Neural crest cell (in vitro differentiated cells): ENCODE results near the gene F3. TPM values are rescaled to one million over a fixed set of nuclear protein-coding genes. Genes with fewer than 3 reads are reported as not detected.

Source experiments
- DNase-seq: peaks from one replicate; pipeline ENCODE4 v3.0.0; 2021; ENCODE audit warnings: low read depth, mixed read lengths, low spot score
- H3K27ac Mint-ChIP-seq: one replicate; pipeline ENCODE4 v1.8.0; 2021; ENCODE audit warnings: mild to moderate bottlenecking, mixed read lengths; ENCODE audit not compliant: unreplicated experiment
- H3K27me3 Mint-ChIP-seq: 2 replicates; pipeline ENCODE4 v1.8.0; 2021; ENCODE audit warnings: low read depth, mild to moderate bottlenecking, mixed read lengths
- H3K36me3 Mint-ChIP-seq: 2 replicates; pipeline ENCODE4 v1.8.0; 2021; ENCODE audit warnings: low read depth, mild to moderate bottlenecking, mixed read lengths
- H3K4me1 Mint-ChIP-seq: 2 replicates; pipeline ENCODE4 v1.8.0; 2021; ENCODE audit warnings: mixed read lengths
- H3K4me3 Mint-ChIP-seq: one replicate; pipeline ENCODE4 v1.8.0; 2021; ENCODE audit warnings: mild to moderate bottlenecking, mixed read lengths
- H3K9me3 Mint-ChIP-seq: 2 replicates; pipeline ENCODE4 v1.8.0; 2021; ENCODE audit warnings: mixed read lengths
- total RNA-seq: library from RNA; stranded (reverse); gene quantifications from 2 replicates; pipeline ENCODE4 v1.2.1, GENCODE V29; 2021
- TF ChIP-seq, protein P1 (sequence below): fragments of 200-600 bp; sonication (generic); conservative IDR thresholded peaks from 2 replicates; pipeline ENCODE4 v1.5.0; 2021; ENCODE audit warnings: antibody characterized with exemption, mild to moderate bottlenecking

The F3 gene
- total RNA-seq, 1 donor from 2014 or later: 4.6 TPM

- Mint-ChIP-seq H3K27ac (no peak overlapping the region), H3K9me3 (no peaks in the 10 kb centered on the region), H3K4me1 (peaks cover 4% of the 10 kb centered on the region), H3K36me3 (peaks cover 13% of the 10 kb centered on the region), H3K27me3 (no peaks in the 10 kb centered on the region), H3K4me3 (no peak overlapping the region)
- DNase-seq: peak; percentile 31
- TF ChIP-seq, protein P1, sequence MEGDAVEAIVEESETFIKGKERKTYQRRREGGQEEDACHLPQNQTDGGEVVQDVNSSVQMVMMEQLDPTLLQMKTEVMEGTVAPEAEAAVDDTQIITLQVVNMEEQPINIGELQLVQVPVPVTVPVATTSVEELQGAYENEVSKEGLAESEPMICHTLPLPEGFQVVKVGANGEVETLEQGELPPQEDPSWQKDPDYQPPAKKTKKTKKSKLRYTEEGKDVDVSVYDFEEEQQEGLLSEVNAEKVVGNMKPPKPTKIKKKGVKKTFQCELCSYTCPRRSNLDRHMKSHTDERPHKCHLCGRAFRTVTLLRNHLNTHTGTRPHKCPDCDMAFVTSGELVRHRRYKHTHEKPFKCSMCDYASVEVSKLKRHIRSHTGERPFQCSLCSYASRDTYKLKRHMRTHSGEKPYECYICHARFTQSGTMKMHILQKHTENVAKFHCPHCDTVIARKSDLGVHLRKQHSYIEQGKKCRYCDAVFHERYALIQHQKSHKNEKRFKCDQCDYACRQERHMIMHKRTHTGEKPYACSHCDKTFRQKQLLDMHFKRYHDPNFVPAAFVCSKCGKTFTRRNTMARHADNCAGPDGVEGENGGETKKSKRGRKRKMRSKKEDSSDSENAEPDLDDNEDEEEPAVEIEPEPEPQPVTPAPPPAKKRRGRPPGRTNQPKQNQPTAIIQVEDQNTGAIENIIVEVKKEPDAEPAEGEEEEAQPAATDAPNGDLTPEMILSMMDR: peak; percentile 77
These were observed 27.3 kb downstream of the F3 start for GRCh38 chr1:94514095-94514727.

DNA sequence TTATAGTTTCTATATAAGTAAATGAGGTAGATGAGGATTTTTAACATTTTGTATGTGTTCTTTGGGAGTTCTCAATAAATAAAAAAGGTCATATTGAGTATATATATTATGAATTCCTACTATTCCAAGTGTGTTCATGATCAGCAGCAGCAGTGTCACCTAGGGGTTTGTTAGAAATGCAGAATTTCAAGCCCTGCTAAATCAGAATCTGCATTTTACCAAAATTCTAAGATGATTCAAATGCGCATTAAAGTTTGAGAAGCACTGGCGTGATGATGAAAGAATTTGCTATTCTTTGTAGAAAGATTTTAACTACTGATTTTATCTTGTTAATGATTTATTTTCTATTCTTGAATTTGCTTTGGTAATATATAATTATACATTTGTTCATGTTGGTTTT is 28.7 kb downstream of the F3 start:
- peaks cover 4% of the 10 kb centered on the region for H3K4me1 Mint-ChIP-seq
- TF ChIP-seq, protein P1: no peak
- H3K9me3 Mint-ChIP-seq: no peaks in the 10 kb centered on the region
- H3K4me3 Mint-ChIP-seq: no peak overlapping the region
- H3K27ac Mint-ChIP-seq: no peak overlapping the region
- H3K36me3 Mint-ChIP-seq: peaks cover 18% of the 10 kb centered on the region
- no peaks in the 10 kb centered on the region for H3K27me3 Mint-ChIP-seq
- no peak for DNase-seq

DNA sequence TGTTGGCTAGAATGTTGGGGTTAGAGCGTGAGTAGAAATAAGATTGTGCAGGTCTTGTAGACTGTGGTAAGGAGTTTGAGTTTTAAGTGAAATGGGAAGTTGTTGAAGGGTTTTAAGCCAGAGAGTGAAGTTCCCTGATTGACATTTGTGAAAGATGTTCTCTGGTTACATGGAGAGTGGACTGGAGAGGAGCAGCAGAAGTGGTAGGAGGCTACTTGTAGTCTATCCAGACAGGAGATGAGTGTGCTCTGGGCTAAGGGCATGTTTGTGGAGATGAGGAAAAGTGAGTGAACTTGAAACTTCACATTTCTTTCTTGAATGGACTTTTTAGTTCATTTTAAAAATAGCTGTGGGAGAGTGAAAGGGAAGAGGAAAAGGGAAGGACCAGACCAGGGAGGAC is 37.0 kb downstream of the F3 start:
- no peaks in the 10 kb centered on the region for H3K9me3 Mint-ChIP-seq
- no peaks in the 10 kb centered on the region for H3K4me1 Mint-ChIP-seq
- peaks cover 36% of the 10 kb centered on the region for H3K36me3 Mint-ChIP-seq
- H3K27me3 Mint-ChIP-seq: no peaks in the 10 kb centered on the region
- TF ChIP-seq, protein P1: no peak
- H3K4me3 Mint-ChIP-seq: no peak overlapping the region
- H3K27ac Mint-ChIP-seq: no peak overlapping the region
- DNase-seq: no peak

DNA sequence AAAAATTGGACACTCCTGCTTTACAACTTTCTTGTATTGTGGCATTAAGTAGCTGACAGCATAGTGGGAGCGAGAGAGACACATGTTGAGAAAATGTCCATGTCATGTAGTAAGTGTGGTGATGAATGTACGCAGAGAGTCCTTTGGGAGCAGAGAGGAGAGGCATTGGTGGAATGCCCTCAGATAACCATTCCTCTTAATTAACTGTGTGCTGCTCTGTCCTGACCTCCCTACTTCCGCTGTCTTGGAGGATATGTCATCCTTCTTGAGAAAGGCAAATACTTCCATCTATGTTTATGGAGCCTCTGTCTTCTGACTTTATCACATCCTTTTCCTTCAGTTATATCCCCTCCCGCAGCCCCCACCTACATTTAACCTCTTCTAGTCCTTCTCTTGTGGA is 38.4 kb downstream of the F3 start:
- Mint-ChIP-seq H3K27me3 (no peaks in the 10 kb centered on the region), H3K9me3 (no peaks in the 10 kb centered on the region), H3K36me3 (peaks cover 34% of the 10 kb centered on the region), H3K4me3 (no peak overlapping the region), H3K4me1 (no peaks in the 10 kb centered on the region), H3K27ac (no peak overlapping the region)
- TF ChIP-seq, protein P1: no peak
- DNase-seq: no peak

GRCh38 chr1:94501935-94502334 is 39.6 kb downstream of the F3 start:
- Mint-ChIP-seq H3K36me3 (peaks cover 31% of the 10 kb centered on the region), H3K27ac (no peak overlapping the region), H3K4me3 (no peak overlapping the region), H3K27me3 (no peaks in the 10 kb centered on the region), H3K4me1 (no peaks in the 10 kb centered on the region), H3K9me3 (no peaks in the 10 kb centered on the region)
- DNase-seq: no peak
- TF ChIP-seq, protein P1: no peak
